GM23338 (cell line): ENCODE measurements around the gene TMEM244. TPM values are rescaled to one million over a fixed set of nuclear protein-coding genes. Genes with fewer than 3 reads are reported as not detected.

Experiments
- ATAC-seq: fragments of 200-7000 bp; cut with Tn5 transposase; 3 replicates; pipeline ENCODE4 v1.9.1; 2020
- DNase-seq: peaks from one replicate; pipeline ENCODE4 v3.0.0-alpha.2; 2015; ENCODE audit warnings: low spot score
- H2AFZ ChIP-seq: fragments of 200-600 bp; sonication (generic); 2 replicates; pipeline ENCODE4 v1.8.0; 2016; ENCODE audit warnings: antibody characterized with exemption, mild to moderate bottlenecking, moderate library complexity
- H3F3A ChIP-seq: fragments of 200-600 bp; sonication (generic); replicated peaks from 2 replicates; pipeline ENCODE4 v1.8.0; 2017; ENCODE audit warnings: antibody characterized with exemption, mixed run types, low read depth
- H3K27ac ChIP-seq: fragments of 200-600 bp; sonication (generic); 2 replicates; pipeline ENCODE4 v1.6.1; 2016; ENCODE audit warnings: low read depth
- H3K27me3 ChIP-seq: fragments of 200-600 bp; sonication (generic); 2 replicates; pipeline ENCODE4 v1.8.0; 2016; ENCODE audit warnings: mild to moderate bottlenecking, mixed run types, moderate library complexity; ENCODE audit not compliant: insufficient read depth
- H3K36me3 ChIP-seq: fragments of 200-600 bp; sonication (generic); 2 replicates; pipeline ENCODE4 v1.8.0; 2016; ENCODE audit warnings: mild to moderate bottlenecking; ENCODE audit not compliant: insufficient read depth
- H3K4me1 ChIP-seq: fragments of 200-600 bp; sonication (generic); 2 replicates; pipeline ENCODE4 v1.8.0; 2016; ENCODE audit warnings: mild to moderate bottlenecking, moderate library complexity; ENCODE audit not compliant: insufficient read depth
- H3K4me2 ChIP-seq: fragments of 200-600 bp; sonication (generic); 2 replicates; pipeline ENCODE4 v1.7.1; 2017; ENCODE audit warnings: mixed run types
- H3K4me3 ChIP-seq: fragments of 200-600 bp; sonication (generic); 2 replicates; pipeline ENCODE4 v1.6.1; 2016; ENCODE audit warnings: mixed run types
- H3K79me2 ChIP-seq: fragments of 200-600 bp; sonication (generic); replicated peaks from 2 replicates; pipeline ENCODE4 v1.8.0; 2017; ENCODE audit warnings: mild to moderate bottlenecking; ENCODE audit not compliant: insufficient read depth
- H3K9me2 ChIP-seq: fragments of 200-600 bp; sonication (generic); 2 replicates; pipeline ENCODE4 v1.8.0; 2017; ENCODE audit not compliant: insufficient read depth
- H4K20me1 ChIP-seq: fragments of 200-600 bp; sonication (generic); replicated peaks from 2 replicates; pipeline ENCODE4 v1.8.0; 2017; ENCODE audit warnings: mild to moderate bottlenecking; ENCODE audit not compliant: insufficient read depth
- H3K27ac Mint-ChIP-seq: 2 replicates; pipeline ENCODE4 v1.8.0; 2020; ENCODE audit warnings: inconsistent platforms, mild to moderate bottlenecking, moderate library complexity, mixed read lengths
- H3K27me3 Mint-ChIP-seq: 3 replicates; pipeline ENCODE4 v1.8.0; 2022; ENCODE audit warnings: low read depth, mild to moderate bottlenecking, moderate library complexity, mixed read lengths, inconsistent platforms; ENCODE audit not compliant: insufficient read depth, poor library complexity
- H3K36me3 Mint-ChIP-seq: 3 replicates; pipeline ENCODE4 v1.8.0; 2021; ENCODE audit warnings: low read depth, mild to moderate bottlenecking, inconsistent platforms, moderate library complexity, mixed read lengths
- H3K4me1 Mint-ChIP-seq: 3 replicates; pipeline ENCODE4 v1.8.0; 2020; ENCODE audit warnings: mild to moderate bottlenecking, inconsistent platforms, mixed read lengths
- H3K4me3 Mint-ChIP-seq: 3 replicates; pipeline ENCODE4 v1.8.0; 2021; ENCODE audit warnings: moderate library complexity, mild to moderate bottlenecking, inconsistent platforms, mixed read lengths
- H3K9me3 Mint-ChIP-seq: 3 replicates; pipeline ENCODE4 v1.8.0; 2020; ENCODE audit warnings: moderate library complexity, mild to moderate bottlenecking, inconsistent platforms, mixed read lengths
- CREB1 ChIP-seq: fragments of 250-450 bp; sonication (Bioruptor Pico); IDR thresholded peaks from 2 replicates; pipeline ENCODE4 v1.5.0; 2020; ENCODE audit warnings: low read depth, mild to moderate bottlenecking, moderate library complexity
- ETS1 ChIP-seq: IDR thresholded peaks from 2 replicates; pipeline ENCODE4 v1.6.1; 2016; ENCODE audit warnings: antibody characterized with exemption
- EZH2 ChIP-seq: fragments of 200-600 bp; sonication (generic); IDR thresholded peaks from one replicate; pipeline ENCODE4 v1.8.0; 2017; ENCODE audit warnings: antibody characterized with exemption, mild to moderate bottlenecking, low read depth; ENCODE audit not compliant: unreplicated experiment
- EZH2phosphoT487 ChIP-seq: fragments of 200-600 bp; sonication (generic); IDR thresholded peaks from one replicate; pipeline ENCODE4 v1.8.1; 2018; ENCODE audit warnings: antibody characterized with exemption; ENCODE audit not compliant: unreplicated experiment
- JUNB ChIP-seq: IDR thresholded peaks from one replicate; pipeline ENCODE4 v1.6.1; 2016; ENCODE audit warnings: antibody characterized with exemption; ENCODE audit not compliant: unreplicated experiment
- NANOG ChIP-seq: IDR thresholded peaks from 2 replicates; pipeline ENCODE4 v1.6.1; 2016; ENCODE audit warnings: antibody characterized with exemption, borderline replicate concordance
- POLR2AphosphoS5 ChIP-seq: IDR thresholded peaks from 2 replicates; pipeline ENCODE4 v1.6.1; 2016; ENCODE audit warnings: antibody characterized with exemption, low read depth
- REST ChIP-seq: IDR thresholded peaks from one replicate; pipeline ENCODE4 v1.6.1; 2018; ENCODE audit warnings: antibody characterized with exemption; ENCODE audit not compliant: unreplicated experiment
- STAT1 ChIP-seq: IDR thresholded peaks from one replicate; pipeline ENCODE4 v1.6.1; 2016; ENCODE audit warnings: antibody characterized with exemption; ENCODE audit not compliant: unreplicated experiment
- ZNF114 ChIP-seq: fragments of 250-450 bp; sonication (Bioruptor Pico); IDR thresholded peaks from 2 replicates; pipeline ENCODE4 v1.5.0; 2020; ENCODE audit warnings: mild to moderate bottlenecking, moderate library complexity
- ZNF331 ChIP-seq: fragments of 250-450 bp; sonication (Bioruptor Pico); IDR thresholded peaks from 2 replicates; pipeline ENCODE4 v1.5.0; 2020; ENCODE audit warnings: low read depth, mild to moderate bottlenecking, moderate library complexity
- ZNF462 ChIP-seq: fragments of 250-450 bp; sonication (Bioruptor Pico); IDR thresholded peaks from 2 replicates; pipeline ENCODE4 v1.5.0; 2020; ENCODE audit warnings: mild to moderate bottlenecking, moderate library complexity
- polyA plus RNA-seq: library from polyadenylated mRNA; unstranded; fragments of >200 nt; fragmentation: Nextera tagmentation; extraction: Ambion mirVana; gene quantifications from 2 replicates; pipeline ENCODE4 v1.2.1, GENCODE V29; 2016
- total RNA-seq: library from RNA; depleted of rRNA; stranded (reverse); fragments of >200 nt; shearing (Covaris generic); gene quantifications from 2 replicates; pipeline ENCODE4 v1.2.3, GENCODE V29; 2014
- TF ChIP-seq, protein P1 (sequence below), 2 experiments: fragments of 200-600 bp in 1 of 2; sonication (generic) in 1 of 2; conservative IDR thresholded peaks; 2 replicates each; pipeline versions ENCODE4 v1.5.1 to v1.6.1; 2016 to 2017; ENCODE audit warnings: antibody characterized with exemption in 2 of 2, low read depth in 2 of 2, mild to moderate bottlenecking in 2 of 2, moderate library complexity in 1 of 2

The TMEM244 gene
- total and polyA plus RNA-seq, 2 experiments from 2014 or later, result not detected

GRCh38 chr6:129875610-129876520 lies 14.8 kb upstream of the TMEM244 start:
- no peak for DNase-seq
- H3K4me1 ChIP-seq, result no peaks in the 10 kb centered on the region

More at GRCh38 chr6:129875610-129876520, 14.8 kb upstream of the TMEM244 start:
- Mint-ChIP-seq H3K4me1 (no peaks in the 10 kb centered on the region), H3K27me3 (no peaks in the 10 kb centered on the region), H3K36me3 (peaks cover 5% of the 10 kb centered on the region; the same call in 1 of the 3 replicates), H3K9me3 (peaks cover 16% of the 10 kb centered on the region; the same call in 2 of the 3 replicates), H3K4me3 (no peak overlapping the region), H3K27ac (no peak overlapping the region)
- Histone ChIP-seq H3F3A (no peaks in the 10 kb centered on the region), H4K20me1 (no peaks in the 10 kb centered on the region), H3K79me2 (no peaks in the 10 kb centered on the region), H3K4me2 (no peak overlapping the region), H3K27me3 (no peaks in the 10 kb centered on the region), H2AFZ (no peak overlapping the region), H3K4me3 (no peak overlapping the region), H3K27ac (no peak overlapping the region), H3K9me2 (no peaks in the 10 kb centered on the region), H3K36me3 (no peaks in the 10 kb centered on the region; the same call in 1 of the 2 replicates)
- no peak for ATAC-seq
- no peak for TF ChIP-seq REST
- no peak for TF ChIP-seq ZNF114 (CRISPR knock-in tag)
- TF ChIP-seq JUNB, result no peak
- TF ChIP-seq STAT1, result no peak
- TF ChIP-seq ZNF462 (CRISPR knock-in tag), result no peak
- no peak for TF ChIP-seq EZH2phosphoT487
- no peak for TF ChIP-seq ZNF331
- TF ChIP-seq POLR2AphosphoS5, result no peak
- no peak for TF ChIP-seq CREB1
- TF ChIP-seq NANOG, result no peak
- TF ChIP-seq, protein P1, sequence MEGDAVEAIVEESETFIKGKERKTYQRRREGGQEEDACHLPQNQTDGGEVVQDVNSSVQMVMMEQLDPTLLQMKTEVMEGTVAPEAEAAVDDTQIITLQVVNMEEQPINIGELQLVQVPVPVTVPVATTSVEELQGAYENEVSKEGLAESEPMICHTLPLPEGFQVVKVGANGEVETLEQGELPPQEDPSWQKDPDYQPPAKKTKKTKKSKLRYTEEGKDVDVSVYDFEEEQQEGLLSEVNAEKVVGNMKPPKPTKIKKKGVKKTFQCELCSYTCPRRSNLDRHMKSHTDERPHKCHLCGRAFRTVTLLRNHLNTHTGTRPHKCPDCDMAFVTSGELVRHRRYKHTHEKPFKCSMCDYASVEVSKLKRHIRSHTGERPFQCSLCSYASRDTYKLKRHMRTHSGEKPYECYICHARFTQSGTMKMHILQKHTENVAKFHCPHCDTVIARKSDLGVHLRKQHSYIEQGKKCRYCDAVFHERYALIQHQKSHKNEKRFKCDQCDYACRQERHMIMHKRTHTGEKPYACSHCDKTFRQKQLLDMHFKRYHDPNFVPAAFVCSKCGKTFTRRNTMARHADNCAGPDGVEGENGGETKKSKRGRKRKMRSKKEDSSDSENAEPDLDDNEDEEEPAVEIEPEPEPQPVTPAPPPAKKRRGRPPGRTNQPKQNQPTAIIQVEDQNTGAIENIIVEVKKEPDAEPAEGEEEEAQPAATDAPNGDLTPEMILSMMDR (conservative IDR thresholded peaks at IDR 0.05; ENCODE audit: low read depth in 2 of 2), result no peak
- TF ChIP-seq EZH2, result no peak
- no peak for TF ChIP-seq ETS1
